Measurements from ENCODE around the gene DSCAM.
"Not testable (repeated sequence)": the region's sequence is repeated elsewhere in the genome, so short reads cannot be mapped to it uniquely, and the experiment has no call there.

DSCAM gene

GRCh38 chr21:40074198-40074597 is 772.8 kb downstream of the DSCAM start:
- DNase-seq: no peak

DNA sequence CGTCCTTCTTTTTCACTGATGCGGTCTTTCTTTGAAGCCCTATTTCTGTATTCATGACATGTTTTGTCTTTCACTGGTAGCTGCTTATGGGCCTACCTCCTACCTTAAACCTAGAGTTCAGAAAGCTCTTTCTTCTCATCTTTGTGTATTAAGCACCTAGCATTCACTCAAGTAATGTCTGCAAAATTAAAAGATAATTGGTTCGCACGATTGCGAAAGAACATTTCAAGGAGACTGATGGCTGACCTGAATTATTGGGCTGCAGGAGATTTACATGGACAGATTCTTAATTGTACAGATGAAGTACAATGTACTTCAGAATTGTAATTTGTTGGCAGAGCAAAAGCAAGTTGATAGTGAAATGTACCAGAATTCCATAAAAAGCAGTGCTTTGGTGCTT is 773.3 kb downstream of the DSCAM start:
- DNase-seq: no peak

- DNase-seq: no peak
Measured at GRCh38 chr21:40070871-40071270, 776.1 kb downstream of the DSCAM start.

- no peak for DNase-seq
Measured at GRCh38 chr21:40067751-40068150, 779.2 kb downstream of the DSCAM start.

GRCh38 chr21:40066221-40066620 is 780.7 kb downstream of the DSCAM start:
- DNase-seq: no peak

- no peak for DNase-seq
Measured at GRCh38 chr21:40060083-40060677, 786.8 kb downstream of the DSCAM start.

GRCh38 chr21:40057331-40057730 is 789.6 kb downstream of the DSCAM start:
- DNase-seq: no peak

DNA sequence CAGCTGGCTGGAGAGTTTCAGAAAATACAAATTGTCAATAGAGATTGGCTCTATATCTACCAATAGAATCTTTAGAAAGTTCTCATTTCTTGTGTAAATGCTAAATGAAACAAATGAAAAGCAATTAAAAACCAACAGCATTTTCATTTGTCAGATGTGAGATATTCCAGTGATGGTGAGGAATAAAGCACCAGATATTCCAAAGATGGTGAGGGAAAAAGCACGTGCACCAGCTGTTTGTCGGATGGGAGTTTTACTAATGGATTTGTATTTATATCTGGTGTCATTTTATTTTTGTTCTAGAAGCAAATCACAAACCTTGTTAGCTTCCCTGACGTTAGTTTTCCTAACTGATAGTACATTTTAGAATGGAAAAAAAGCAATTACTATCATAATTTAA is 790.9 kb downstream of the DSCAM start:
- DNase-seq: no peak

GRCh38 chr21:40054403-40054802 is 792.6 kb downstream of the DSCAM start:
- DNase-seq: peak; percentile 62

DNA sequence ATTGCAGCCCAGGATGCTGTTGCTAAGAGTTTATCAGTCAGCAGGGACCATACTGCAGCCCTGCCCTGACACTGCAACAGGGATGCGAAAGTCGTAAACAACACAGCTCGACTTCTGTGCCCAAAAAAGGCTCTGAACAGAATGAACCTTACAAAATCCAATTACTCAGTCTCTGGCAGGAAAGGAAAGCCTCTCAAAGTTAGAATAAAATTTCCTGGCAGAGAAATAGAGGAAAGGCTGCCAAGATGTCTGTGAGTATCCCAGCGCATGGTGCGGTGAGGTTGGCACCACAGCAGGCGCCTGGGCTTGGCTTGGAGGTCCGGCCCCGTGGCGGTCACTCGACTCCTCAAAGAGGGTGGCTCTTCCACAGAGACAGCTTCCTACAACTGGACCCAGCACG is 794.0 kb downstream of the DSCAM start:
- peak; percentile 71 for DNase-seq

DNA sequence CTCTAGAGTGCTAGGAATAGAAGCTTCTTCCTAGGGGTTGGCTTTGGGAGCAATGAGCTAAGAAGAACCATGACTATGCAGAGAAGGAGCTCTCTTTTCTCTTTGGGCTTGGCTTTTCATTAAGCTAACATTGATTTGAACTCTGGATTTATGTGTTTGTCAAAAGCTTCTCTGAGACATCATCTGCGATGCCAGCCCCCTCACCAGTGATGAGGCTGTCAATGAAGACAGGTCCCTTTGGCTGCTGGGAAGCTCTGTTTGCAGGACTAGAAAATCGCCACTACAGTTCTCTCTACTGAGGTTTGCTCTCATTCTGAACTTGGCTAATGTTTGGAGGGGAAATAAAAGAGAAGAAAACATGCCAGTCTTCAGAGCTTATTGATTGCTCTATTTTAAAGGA is 794.7 kb downstream of the DSCAM start:
- no peak for DNase-seq

- DNase-seq: no peak
Measured at GRCh38 chr21:40051801-40052200, 795.2 kb downstream of the DSCAM start.

DNA sequence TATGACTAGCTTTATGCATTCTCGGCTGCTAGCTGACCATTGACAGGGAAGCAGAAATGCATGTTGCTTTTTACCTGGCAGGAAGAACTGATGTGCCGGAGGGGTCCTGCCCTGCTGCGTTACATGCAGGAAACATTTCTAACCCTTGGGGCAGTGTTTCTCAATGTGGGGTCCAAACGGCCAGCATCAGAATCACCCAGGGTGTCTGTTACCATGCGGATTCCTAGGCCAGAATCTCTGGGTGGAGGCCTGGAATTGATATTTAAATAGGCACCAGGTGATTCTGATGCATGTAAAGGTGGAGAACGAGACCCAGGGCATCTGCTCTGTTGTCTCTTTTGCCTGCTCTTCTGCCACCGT is 797.0 kb downstream of the DSCAM start:
- DNase-seq: no peak

DNA sequence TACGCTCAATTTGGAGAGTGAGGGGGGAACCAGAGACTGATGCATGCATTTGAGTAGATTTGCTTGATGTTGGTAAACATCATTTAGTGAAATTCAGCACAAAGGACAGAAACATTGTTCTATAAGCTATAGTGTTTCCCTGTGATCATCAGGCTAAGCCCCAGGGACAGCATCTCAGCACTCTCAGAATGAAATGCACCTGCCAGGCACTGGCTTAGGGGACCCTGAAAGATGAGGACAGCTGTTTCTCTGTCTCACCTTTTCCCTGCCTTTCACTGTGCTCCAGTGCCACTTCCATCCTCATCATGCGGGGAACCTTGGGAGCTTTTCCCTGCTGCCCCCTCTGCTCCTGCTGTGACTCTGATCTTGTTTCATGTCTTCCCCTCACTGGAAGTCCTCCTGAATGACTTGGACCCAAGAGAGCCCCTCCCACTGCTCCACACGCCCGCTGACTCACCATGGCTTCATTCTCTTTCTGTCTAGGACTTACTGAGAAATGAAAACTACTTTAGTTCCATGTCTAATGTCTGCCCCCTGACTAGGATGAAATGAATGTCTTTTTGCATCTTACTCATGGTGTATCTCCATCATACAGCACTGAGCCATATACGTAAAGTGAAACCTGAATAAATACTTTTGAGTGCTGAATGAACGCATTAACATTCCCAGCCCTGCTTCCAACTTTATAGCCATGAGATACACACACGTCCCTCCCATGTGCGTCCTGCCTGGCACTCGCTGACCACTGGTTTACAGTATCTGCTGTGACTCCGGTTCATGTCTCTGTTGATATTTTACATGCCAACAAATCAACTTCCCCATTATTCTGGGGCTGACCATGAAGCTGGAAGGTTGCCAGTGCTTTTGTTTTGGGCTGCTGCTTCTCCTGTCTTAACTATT is 797.7 kb downstream of the DSCAM start:
- DNase-seq: no peak

DNA sequence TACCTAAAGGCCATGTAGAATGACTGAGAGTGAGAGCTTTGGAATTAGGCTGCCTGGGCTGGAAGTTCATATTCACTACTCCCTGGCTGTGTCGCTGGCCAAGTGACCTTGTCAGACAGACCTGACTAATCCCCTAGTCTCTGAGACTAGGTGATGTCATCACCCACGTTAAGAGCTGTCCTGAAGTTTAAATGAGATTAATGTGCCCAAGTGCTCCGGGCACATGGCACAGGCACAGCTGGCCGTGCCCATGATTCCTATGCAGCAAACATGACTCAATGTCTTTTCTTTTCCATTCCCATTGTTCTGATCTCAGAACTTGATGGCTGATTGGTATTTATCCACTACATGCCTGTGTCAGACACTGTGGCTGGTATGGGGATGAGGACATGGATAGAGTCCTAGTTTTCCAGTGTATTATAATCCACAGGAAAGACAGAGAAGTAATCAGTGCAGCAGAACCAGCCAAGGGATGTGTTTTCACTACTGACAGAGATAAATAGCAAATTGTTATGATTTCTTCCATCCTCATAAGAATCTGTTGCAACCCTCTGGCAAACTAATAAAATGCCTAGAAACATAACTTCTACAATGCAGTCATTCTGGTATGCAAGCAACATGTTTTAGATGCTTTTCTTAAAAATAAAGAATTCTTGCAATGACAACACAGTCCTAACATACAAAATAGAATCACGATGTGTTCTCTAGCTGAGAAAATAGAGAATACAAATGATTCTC is 798.8 kb downstream of the DSCAM start:
- no peak for DNase-seq

DNA sequence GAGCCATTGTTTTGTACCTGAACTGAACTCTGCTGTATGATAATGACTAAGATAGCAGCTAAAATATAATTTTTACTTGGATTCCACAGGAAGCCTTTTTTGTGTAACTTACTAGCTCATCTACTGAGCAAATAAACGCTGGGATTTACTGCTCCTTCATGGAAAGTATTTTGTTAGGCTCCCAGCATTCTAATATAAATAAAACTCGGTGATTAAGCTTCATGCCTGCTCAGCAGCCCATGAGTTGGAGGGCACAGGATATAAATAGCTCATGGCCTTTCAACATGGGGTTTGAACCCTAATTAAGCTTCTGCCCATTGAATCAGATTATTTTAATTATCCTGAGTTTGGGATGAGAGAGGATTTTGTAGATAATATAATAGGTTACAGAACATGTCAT is 799.7 kb downstream of the DSCAM start:
- no peak for DNase-seq

DNA sequence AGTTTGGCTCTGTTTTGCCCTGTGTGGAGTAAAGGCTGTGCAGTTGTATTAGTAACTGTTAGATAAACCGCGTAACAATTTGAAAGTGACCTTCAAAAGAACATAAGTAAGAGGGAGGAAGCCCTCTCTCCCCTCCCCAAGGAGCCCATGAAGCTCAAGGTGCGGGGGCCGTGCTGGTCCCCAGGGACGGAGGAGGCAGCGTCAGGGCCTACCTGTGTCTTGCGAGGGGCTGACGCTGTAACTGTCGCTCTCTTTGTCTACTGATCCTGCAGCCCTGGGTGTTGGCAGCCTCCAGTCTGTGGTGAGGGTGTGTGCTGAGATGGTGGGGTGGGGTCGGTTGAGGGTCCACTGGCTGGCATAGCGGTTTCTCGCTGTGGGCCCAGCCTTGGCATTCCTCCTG is 803.1 kb downstream of the DSCAM start:
- no peak for DNase-seq

GRCh38 chr21:40043423-40043822 is 803.5 kb downstream of the DSCAM start:
- DNase-seq: no peak

DNA sequence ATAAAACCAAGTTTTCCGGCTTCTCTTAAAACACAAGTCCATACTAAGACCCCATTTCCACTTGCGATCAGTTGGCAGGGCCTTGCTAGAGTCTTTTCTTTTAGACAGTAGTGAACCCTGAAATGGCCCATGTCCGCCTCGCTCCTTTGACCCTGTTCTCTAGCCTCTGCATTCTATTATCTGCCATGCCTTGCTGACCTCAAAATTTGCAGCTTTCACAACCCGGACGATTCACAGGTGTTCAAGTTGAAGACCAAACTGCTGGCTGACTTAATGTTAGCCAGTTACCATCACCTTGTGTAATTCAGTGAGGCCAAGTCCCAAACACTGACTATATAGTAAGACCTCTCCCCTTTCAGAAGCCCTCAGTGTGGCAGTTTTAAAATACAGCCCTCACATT is 805.5 kb downstream of the DSCAM start:
- no peak for DNase-seq

- DNase-seq: not testable (repeated sequence)
Measured at GRCh38 chr21:40033156-40033782, 813.7 kb downstream of the DSCAM start.

DNA sequence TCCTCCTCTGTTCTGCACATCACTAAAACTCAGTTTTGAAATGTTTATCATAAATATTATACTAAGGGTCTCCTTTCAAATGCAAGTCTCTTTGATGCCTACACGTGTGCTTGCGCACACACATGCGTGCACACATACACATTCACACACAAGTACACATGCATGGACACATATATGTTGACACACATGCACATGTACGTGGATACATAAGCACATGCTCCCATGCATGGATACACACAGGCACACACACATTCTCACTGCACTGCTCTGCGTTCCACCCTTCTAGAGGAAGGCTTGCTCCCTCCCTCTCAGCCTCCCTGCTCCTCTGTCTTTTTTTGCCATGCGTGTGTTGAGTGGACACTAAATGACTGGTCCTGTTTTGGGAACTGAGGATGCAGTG is 817.1 kb downstream of the DSCAM start:
- no peak for DNase-seq

DNA sequence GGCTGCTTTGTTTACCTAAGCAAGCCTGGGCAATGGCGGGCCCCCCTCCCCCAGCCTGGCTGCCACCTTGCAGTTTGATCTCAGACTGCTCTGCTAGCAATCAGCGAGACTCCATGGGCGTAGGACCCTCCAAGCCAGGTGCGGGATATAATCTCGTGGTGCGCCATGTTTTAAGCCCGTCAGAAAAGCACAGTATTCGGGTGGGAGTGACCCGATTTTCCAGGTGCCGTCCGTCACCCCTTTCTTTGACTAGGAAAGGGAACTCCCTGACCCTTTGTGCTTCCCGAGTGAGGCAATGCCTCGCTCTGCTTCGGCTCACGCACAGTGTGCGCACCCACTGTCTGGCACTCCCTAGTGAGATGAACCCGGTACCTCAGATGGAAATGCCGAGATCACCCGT is 818.6 kb downstream of the DSCAM start:
- DNase-seq: not testable (repeated sequence)

GRCh38 chr21:40021558-40022351 is 825.2 kb downstream of the DSCAM start:
- no peak for DNase-seq

Data from left hindlimb (tissue), 1 donor.